H1 (cell line): ENCODE measurements around the gene KLHL5. TPM values are rescaled to one million over a fixed set of nuclear protein-coding genes. Genes with fewer than 3 reads are reported as not detected.

ENCODE experiments used
- CTCF ChIA-PET: fragments of 300-600 bp; sonication (Branson Sonifier 250); formaldehyde crosslinking; loops from one replicate; lab custom pipeline; 2021; ENCODE audit not compliant: partially characterized antibody; lab: Charles Lee
- POLR2A ChIA-PET: fragments of 300-600 bp; sonication (Branson Sonifier 250); formaldehyde crosslinking; loops from one replicate; lab custom pipeline; 2021; ENCODE audit warnings: inconsistent platforms; ENCODE audit not compliant: partially characterized antibody; lab: Charles Lee
- DNase-seq, 2 experiments: peaks; one replicate each; pipeline versions ENCODE4 v3.0.0 to v3.0.0-alpha.2; 2010 to 2022; ENCODE audit warnings: low spot score in 2 of 2, low read depth in 1 of 2, mixed read lengths in 1 of 2
- FAIRE-seq: peaks from 2 replicates; lab custom pipeline; 2011; peaks lifted over from hg19 to GRCh38; lab: Jason Lieb, UNC
- H2AFZ ChIP-seq: 2 replicates; pipeline ENCODE4 v1.8.1; 2012; ENCODE audit warnings: low read length, inconsistent platforms
- H2AK5ac ChIP-seq: 2 replicates; pipeline ENCODE4 v1.6.1; 2013; ENCODE audit warnings: low read depth, low read length
- H2BK120ac ChIP-seq: replicated peaks from 2 replicates; pipeline ENCODE3; 2013; ENCODE audit warnings: low read depth, low read length, inconsistent platforms
- H2BK12ac ChIP-seq: 2 replicates; pipeline ENCODE4 v1.6.1; 2013; ENCODE audit warnings: low read depth, low read length
- H2BK15ac ChIP-seq: 2 replicates; pipeline ENCODE4 v1.6.1; 2013; ENCODE audit warnings: low read length
- H2BK20ac ChIP-seq: 2 replicates; pipeline ENCODE4 v1.6.1; 2013; ENCODE audit warnings: low read length
- H2BK5ac ChIP-seq: 2 replicates; pipeline ENCODE4 v1.6.1; 2013; ENCODE audit warnings: low read depth, low read length
- H3K14ac ChIP-seq: 2 replicates; pipeline ENCODE4 v1.6.1; 2013; ENCODE audit warnings: inconsistent platforms; ENCODE audit not compliant: insufficient read length
- H3K18ac ChIP-seq: 2 replicates; pipeline ENCODE4 v1.6.1; 2013; ENCODE audit warnings: low read length; ENCODE audit errors: extremely low read depth
- H3K23ac ChIP-seq: 2 replicates; pipeline ENCODE4 v1.6.1; 2013; ENCODE audit warnings: inconsistent platforms; ENCODE audit not compliant: insufficient read length
- H3K23me2 ChIP-seq: 2 replicates; pipeline ENCODE4 v1.6.1; 2013; ENCODE audit warnings: low read depth, low read length
- H3K27ac ChIP-seq: 2 replicates; pipeline ENCODE4 v1.6.1; 2011; ENCODE audit warnings: low read depth, low read length, inconsistent platforms
- H3K27me3 ChIP-seq, 4 experiments: replicated peaks in 1 of 4; 1 replicate in 1 of 4; 2 replicates in 3 of 4; pipeline versions ENCODE4 v1.6.1 to v1.8.1; 2011 to 2013; ENCODE audit warnings: low read length in 3 of 4, mild to moderate bottlenecking in 3 of 4, inconsistent platforms in 2 of 4, mixed read lengths in 2 of 4, moderate library complexity in 1 of 4; ENCODE audit not compliant: control insufficient read depth in 3 of 4, insufficient read depth in 3 of 4; ENCODE audit errors: extremely low read depth in 1 of 4
- H3K36me3 ChIP-seq, 4 experiments: 2 replicates each; pipeline versions ENCODE4 v1.6.1 to v1.8.1; 2011 to 2013; ENCODE audit warnings: mild to moderate bottlenecking in 4 of 4, low read length in 3 of 4, moderate library complexity in 2 of 4, control low read depth in 1 of 4, inconsistent platforms in 1 of 4; ENCODE audit not compliant: insufficient read depth in 4 of 4, control insufficient read depth in 2 of 4
- H3K4ac ChIP-seq: replicated peaks from 2 replicates; pipeline ENCODE3; 2013; ENCODE audit warnings: low read length, low read depth, mixed read lengths, inconsistent platforms; ENCODE audit not compliant: insufficient read length
- H3K4me1 ChIP-seq, 4 experiments: replicated peaks in 1 of 4; 1 replicate in 1 of 4; 2 replicates in 3 of 4; pipeline versions ENCODE4 v1.6.1 to v1.8.1; 2011 to 2013; ENCODE audit warnings: low read length in 3 of 4, inconsistent platforms in 2 of 4, mixed read lengths in 1 of 4; ENCODE audit not compliant: insufficient read depth in 4 of 4, control insufficient read depth in 3 of 4
- H3K4me2 ChIP-seq, 2 experiments: 2 replicates each; pipeline versions ENCODE4 v1.6.1 to v1.8.1; 2011 to 2013; ENCODE audit warnings: low read depth in 2 of 2, low read length in 2 of 2, control low read depth in 1 of 2, inconsistent platforms in 1 of 2, mild to moderate bottlenecking in 1 of 2; ENCODE audit not compliant: insufficient read depth in 1 of 2
- H3K4me3 ChIP-seq, 4 experiments: fragments of 200-600, 300-600 bp in 1 of 4; sonication (generic), shearing (Covaris generic), sonication (Bioruptor Twin) in 1 of 4; 2 replicates each; pipeline versions ENCODE4 v1.5.1 to v1.8.1; 2011 to 2016; ENCODE audit warnings: low read length in 4 of 4, low read depth in 3 of 4, control low read depth in 2 of 4, inconsistent platforms in 2 of 4, mild to moderate bottlenecking in 2 of 4, mixed read lengths in 1 of 4, moderate library complexity in 1 of 4; ENCODE audit not compliant: insufficient read depth in 2 of 4; ENCODE audit errors: extremely low read depth in 1 of 4
- H3K56ac ChIP-seq: replicated peaks from 2 replicates; pipeline ENCODE3; 2013; ENCODE audit warnings: low read depth, mild to moderate bottlenecking, mixed read lengths, low read length, inconsistent platforms; ENCODE audit not compliant: insufficient read length
- H3K79me1 ChIP-seq: 2 replicates; pipeline ENCODE4 v1.6.1; 2013; ENCODE audit warnings: low read depth, low read length, control low read depth
- H3K79me2 ChIP-seq, 2 experiments: 2 replicates each; pipeline versions ENCODE4 v1.6.1 to v1.8.1; 2012 to 2013; ENCODE audit warnings: low read length in 2 of 2, mild to moderate bottlenecking in 2 of 2, inconsistent platforms in 1 of 2; ENCODE audit not compliant: insufficient read depth in 2 of 2, control insufficient read depth in 1 of 2
- H3K9ac ChIP-seq, 4 experiments: replicated peaks in 1 of 4; 1 replicate in 1 of 4; 2 replicates in 3 of 4; pipeline versions ENCODE4 v1.6.1 to v1.8.1; 2011 to 2013; ENCODE audit warnings: low read depth in 3 of 4, low read length in 3 of 4, control low read depth in 2 of 4, mild to moderate bottlenecking in 2 of 4, moderate library complexity in 2 of 4, inconsistent platforms in 1 of 4; ENCODE audit errors: extremely low read depth in 1 of 4
- H3K9me3 ChIP-seq, 2 experiments: 2 replicates each; pipeline versions ENCODE4 v1.6.1 to v1.8.1; 2012 to 2013; ENCODE audit warnings: mild to moderate bottlenecking in 2 of 2, moderate library complexity in 2 of 2, control low read depth in 1 of 2, inconsistent platforms in 1 of 2, low read depth in 1 of 2, low read length in 1 of 2, mixed read lengths in 1 of 2; ENCODE audit not compliant: insufficient read depth in 2 of 2
- H4K20me1 ChIP-seq, 2 experiments: replicated peaks in 1 of 2; 2 replicates each; pipeline versions ENCODE3 to v1.8.1; 2011 to 2013; ENCODE audit warnings: inconsistent platforms in 2 of 2, low read length in 2 of 2, mild to moderate bottlenecking in 1 of 2; ENCODE audit not compliant: insufficient read depth in 2 of 2, control insufficient read depth in 1 of 2
- H4K5ac ChIP-seq: 2 replicates; pipeline ENCODE4 v1.6.1; 2013; ENCODE audit warnings: low read length, low read depth, mixed read lengths, inconsistent platforms; ENCODE audit not compliant: insufficient read length
- H4K8ac ChIP-seq: 2 replicates; pipeline ENCODE4 v1.8.0; 2013; ENCODE audit warnings: mild to moderate bottlenecking, moderate library complexity, low read length, inconsistent platforms; ENCODE audit not compliant: insufficient read depth; ENCODE audit errors: extremely low read depth
- H4K91ac ChIP-seq: replicated peaks from 2 replicates; pipeline ENCODE3; 2013; ENCODE audit warnings: low read length, mixed read lengths, inconsistent platforms; ENCODE audit not compliant: insufficient read length
- BRCA1 ChIP-seq: IDR thresholded peaks from 2 replicates; pipeline ENCODE4 v1.6.1; 2012; ENCODE audit warnings: low read depth, low read length, improper control_type of control experiment
- CHD2 ChIP-seq: IDR thresholded peaks from 2 replicates; pipeline ENCODE4 v1.6.1; 2012; ENCODE audit warnings: low read length, improper control_type of control experiment
- WGBS, 2 experiments: shearing (Covaris generic) in 1 of 2; methylation state at CpG; one replicate each; pipeline versions ENCODE4 v1.1.6 to v1.1.7; 2013 to 2015; ENCODE audit warnings: low lambda C conversion rate in 2 of 2, mixed read lengths in 2 of 2, inconsistent platforms in 1 of 2, low coverage in 1 of 2, missing lambda C conversion rate in 1 of 2; ENCODE audit not compliant: insufficient replicate concordance in 2 of 2, insufficient coverage in 1 of 2, insufficient read length in 1 of 2; ENCODE audit errors: extremely low coverage in 1 of 2, missing lambda C conversion rate in 1 of 2; 5-methylcytosine and 5-hydroxymethylcytosine counted together
- polyA plus RNA-seq, 7 experiments: library from polyadenylated mRNA; depleted of rRNA in 3 of 7; stranded (reverse) in 5 of 7; unstranded in 2 of 7; fragments of >200 nt in 5 of 7; fragments of 200-250 nt in 2 of 7; gene quantifications; 1 replicate in 5 of 7; 2 replicates in 1 of 7; 4 replicates in 1 of 7; pipeline versions ENCODE4 v1.2.1 to v1.2.3, GENCODE V29; 2011 to 2013; ENCODE audit warnings: missing spikeins in 2 of 7, mixed read lengths in 2 of 7
- total RNA-seq: library from RNA; stranded (reverse); fragmentation: NEBNext Ultra II Directional; extraction: Animal tissue kit (Norgen Biotek cat#: 25700); gene quantifications from 2 replicates; pipeline ENCODE4 v1.2.1, GENCODE V29; 2021

KLHL5 gene
- total and polyA plus RNA-seq, 2 of the 8 experiments (the other 6 are each of a cell fraction or from before 2014, with no cell fraction given): 13.0 to 23.6 TPM

- Histone ChIP-seq H3K4ac (no peak overlapping the region), H3K27me3 (no peaks in the 10 kb centered on the region), H3K14ac (no peak overlapping the region), H4K8ac (no peak overlapping the region), H2AFZ (no peak overlapping the region), H4K20me1 (no peaks in the 10 kb centered on the region), H3K9me3 (no peaks in the 10 kb centered on the region), H3K36me3 (peaks cover 0 to 4% (median 1%) of the 10 kb centered on the region in 4 experiments; a peak in 2 of 8 replicates), H3K23me2 (no peaks in the 10 kb centered on the region), H3K4me1 (no peaks in the 10 kb centered on the region), H2BK20ac (no peak overlapping the region), H2BK120ac (no peak overlapping the region), H4K5ac (no peak overlapping the region), H4K91ac (no peak overlapping the region), H3K23ac (no peak overlapping the region), H3K79me2 (no peaks in the 10 kb centered on the region), H2BK15ac (no peak overlapping the region), H2BK12ac (no peak overlapping the region), H2AK5ac (no peak overlapping the region), H3K27ac (no peak overlapping the region), H3K18ac (no peak overlapping the region), H3K9ac (no peak overlapping the region), H3K56ac (no peak overlapping the region), H3K4me3 (no peak overlapping the region), H3K79me1 (no peaks in the 10 kb centered on the region), H2BK5ac (no peak overlapping the region), H3K4me2 (no peak overlapping the region)
- DNase-seq: no peak
- 95% methylated on average over 2 of the region's 2 CpGs; no CpG with 5 or more reads in 1 of the 2 experiments for WGBS, 2 experiments
- POLR2A ChIA-PET: no interaction called here
- CTCF ChIA-PET: no interaction called here
- no peak for FAIRE-seq
- TF ChIP-seq CHD2 (no peak), BRCA1 (no peak)
These were observed 52.4 kb downstream of the KLHL5 start for GRCh38 chr4:39114436-39114835.
